ENCODE measurements around the gene BCCIP.

The BCCIP gene

GRCh38 chr10:125850766-125851731 is 27.7 kb downstream of the BCCIP start:
- no peak for TF ChIP-seq CTCF (IDR thresholded peaks at IDR 0.05; ENCODE audit: low read depth, low read length, missing control alignments)
- H3K4me3 ChIP-seq (ENCODE audit: low read depth, low read length): no peak overlapping the region
- DNase-seq (ENCODE audit: low read depth): no peak

GRCh38 chr10:125852487-125852886 is 29.1 kb downstream of the BCCIP start:
- DNase-seq (ENCODE audit: low read depth): no peak
- no peak overlapping the region for H3K4me3 ChIP-seq (ENCODE audit: low read depth, low read length)
- no peak for TF ChIP-seq CTCF (IDR thresholded peaks at IDR 0.05; ENCODE audit: low read depth, low read length, missing control alignments)

GRCh38 chr10:125857185-125857760 is 33.9 kb downstream of the BCCIP start:
- no peak for TF ChIP-seq CTCF (IDR thresholded peaks at IDR 0.05; ENCODE audit: low read depth, low read length, missing control alignments)
- no peak for DNase-seq (ENCODE audit: low read depth)

GRCh38 chr10:125859128-125859817 is 35.9 kb downstream of the BCCIP start:
- H3K4me3 ChIP-seq (ENCODE audit: low read depth, low read length): no peak overlapping the region
- TF ChIP-seq CTCF (IDR thresholded peaks at IDR 0.05; ENCODE audit: low read depth, low read length, missing control alignments): no peak
- no peak for DNase-seq (ENCODE audit: low read depth)

More at GRCh38 chr10:125857185-125857760, 33.9 kb downstream of the BCCIP start:
- no peak overlapping the region for H3K4me3 ChIP-seq (ENCODE audit: low read depth, low read length)

- DNase-seq (ENCODE audit: low read depth): no peak
- TF ChIP-seq CTCF (IDR thresholded peaks at IDR 0.05; ENCODE audit: low read depth, low read length, missing control alignments): no peak
- H3K4me3 ChIP-seq (ENCODE audit: low read depth, low read length): no peak overlapping the region
These were observed 41.8 kb downstream of the BCCIP start for GRCh38 chr10:125865120-125865519.

GRCh38 chr10:125866421-125867029 is 43.2 kb downstream of the BCCIP start:
- no peak overlapping the region for H3K4me3 ChIP-seq (ENCODE audit: low read depth, low read length)
- TF ChIP-seq CTCF (IDR thresholded peaks at IDR 0.05; ENCODE audit: low read depth, low read length, missing control alignments): no peak
- DNase-seq (ENCODE audit: low read depth): no peak

Data from GM12864 (cell line).